GM12892 (cell line): ENCODE data around the gene CD74.

Experiments
- POLR2A ChIP-seq: IDR thresholded peaks from 2 replicates; pipeline ENCODE4 v1.6.1; 2011; ENCODE audit warnings: low read depth, low read length, control low read depth
- POLR2AphosphoS5 ChIP-seq: IDR thresholded peaks from 2 replicates; pipeline ENCODE4 v1.6.1; 2011; ENCODE audit warnings: low read depth, low read length, control low read depth
- TAF1 ChIP-seq: IDR thresholded peaks from 2 replicates; pipeline ENCODE4 v1.6.1; 2011; ENCODE audit warnings: low read depth, mild to moderate bottlenecking, control low read depth, low read length, borderline replicate concordance

- TF ChIP-seq POLR2A (no peak), POLR2AphosphoS5 (no peak), TAF1 (no peak)
Observed at GRCh38 chr5:150458802-150459557, 46.3 kb upstream of the CD74 start.
